CD4-positive, alpha-beta T cell treated with Interleukin-10 for 1 hour (primary cell): ENCODE data around the gene ZNF865.

Source experiments
- DNase-seq: peaks from one replicate; pipeline ENCODE4 v3.0.0-alpha.2; 2020

ZNF865 gene

DNA sequence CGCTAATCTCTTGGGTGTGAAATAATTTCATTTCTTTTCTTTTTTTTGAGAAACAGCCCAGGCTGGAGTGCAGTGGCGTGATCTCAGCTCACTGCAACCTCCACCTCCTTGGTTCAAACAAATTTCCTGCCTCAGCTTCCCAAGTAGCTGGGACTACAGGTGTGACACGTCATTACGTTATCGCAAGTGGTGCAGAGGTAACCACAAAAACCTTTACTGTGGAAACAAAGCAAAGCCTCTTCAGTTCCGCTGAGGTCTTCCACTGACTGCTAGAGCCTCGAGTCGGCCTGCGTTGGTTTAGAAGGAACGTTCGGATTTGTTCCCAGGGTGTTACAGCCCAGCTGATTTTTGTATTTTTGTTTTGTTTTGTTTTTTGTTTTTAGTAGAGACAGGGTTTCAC, 20.9 kb downstream of the ZNF865 start:
- peak; percentile 82 for DNase-seq

DNA sequence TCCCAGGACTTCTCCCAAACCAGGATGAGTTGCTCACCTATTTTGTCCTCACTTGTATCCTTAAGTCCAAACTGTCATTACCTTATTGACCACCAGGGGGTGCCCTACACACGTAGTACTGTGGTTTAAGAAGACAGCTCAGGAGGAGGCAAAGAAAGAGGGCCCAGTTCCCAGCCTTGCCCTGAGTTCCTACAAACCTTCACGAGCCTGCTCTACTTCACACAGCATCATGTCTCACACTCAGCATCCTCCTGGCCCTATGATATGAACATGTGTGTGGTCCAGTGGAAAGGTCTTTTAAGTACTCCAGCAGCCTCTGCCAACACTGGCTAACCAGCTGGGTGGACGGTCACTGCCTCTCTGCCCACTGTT, 27.0 kb downstream of the ZNF865 start:
- DNase-seq: peak; percentile 93

DNA sequence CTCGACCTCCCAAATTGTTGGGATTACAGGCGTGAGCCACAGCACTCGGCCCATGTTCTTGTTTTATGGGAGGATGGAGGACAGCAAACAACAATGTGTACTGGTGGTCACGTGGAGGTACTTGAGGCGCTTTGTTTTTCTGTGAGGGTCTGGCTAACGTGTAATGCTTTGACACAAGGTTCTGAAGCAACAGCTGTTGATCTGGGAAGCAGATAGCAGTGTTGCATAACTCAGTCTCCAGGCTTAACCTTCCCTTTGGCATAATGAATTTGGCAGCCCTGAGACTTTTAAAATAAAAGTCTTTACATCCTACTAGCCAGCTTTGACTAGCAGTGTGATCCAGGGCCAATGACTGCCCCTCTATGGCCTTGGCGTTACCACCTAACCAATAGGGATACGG, 28.4 kb downstream of the ZNF865 start:
- no peak for DNase-seq

DNA sequence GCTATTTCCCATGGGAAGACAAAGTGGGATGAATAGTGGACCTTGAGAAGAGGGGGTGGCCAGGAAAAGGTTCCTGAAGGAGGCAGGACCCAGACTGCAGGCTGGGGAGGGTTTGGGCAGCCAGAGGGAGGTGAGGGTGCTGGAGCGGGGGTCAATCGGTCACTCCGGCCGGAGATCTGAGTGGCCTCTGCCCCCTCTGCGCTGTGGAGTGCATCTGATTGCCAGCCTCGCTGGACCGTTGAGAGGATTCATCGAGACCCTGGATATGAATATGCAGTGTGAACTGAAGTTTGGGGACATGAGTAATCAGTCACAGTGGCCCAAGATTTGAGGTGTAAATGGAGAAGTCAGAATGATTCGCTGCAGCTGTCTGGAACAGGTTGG, 29.9 kb downstream of the ZNF865 start:
- peak; percentile 36 for DNase-seq

DNA sequence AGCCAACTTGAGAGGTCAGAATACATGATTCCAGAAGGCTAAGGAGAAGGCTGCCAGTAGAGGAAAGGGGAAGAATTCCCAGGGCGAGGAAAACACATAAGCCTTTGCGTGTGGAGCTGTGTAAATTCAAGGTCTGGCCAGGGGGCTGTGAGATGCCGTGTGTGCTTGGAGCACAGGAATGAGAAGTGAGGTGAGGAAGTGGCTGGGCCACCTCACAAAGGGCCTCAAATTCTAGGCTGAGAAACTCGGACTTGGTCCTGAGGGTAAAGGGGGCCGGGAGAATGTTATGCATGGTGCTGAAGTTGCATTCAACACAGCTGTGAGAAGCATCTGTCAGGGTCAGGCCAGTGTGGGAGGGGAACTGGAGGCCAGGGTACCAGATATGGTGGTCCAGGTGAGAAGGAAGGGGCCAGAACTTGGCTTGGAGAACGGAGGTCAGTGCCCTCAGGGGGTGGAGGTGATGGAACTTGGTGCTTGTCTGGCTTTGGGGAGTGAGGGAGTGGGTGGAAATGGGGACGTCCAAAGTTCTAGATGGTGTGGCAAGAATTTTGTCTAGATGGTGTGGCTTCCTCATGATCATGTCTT, 30.5 kb downstream of the ZNF865 start:
- DNase-seq: no peak

DNA sequence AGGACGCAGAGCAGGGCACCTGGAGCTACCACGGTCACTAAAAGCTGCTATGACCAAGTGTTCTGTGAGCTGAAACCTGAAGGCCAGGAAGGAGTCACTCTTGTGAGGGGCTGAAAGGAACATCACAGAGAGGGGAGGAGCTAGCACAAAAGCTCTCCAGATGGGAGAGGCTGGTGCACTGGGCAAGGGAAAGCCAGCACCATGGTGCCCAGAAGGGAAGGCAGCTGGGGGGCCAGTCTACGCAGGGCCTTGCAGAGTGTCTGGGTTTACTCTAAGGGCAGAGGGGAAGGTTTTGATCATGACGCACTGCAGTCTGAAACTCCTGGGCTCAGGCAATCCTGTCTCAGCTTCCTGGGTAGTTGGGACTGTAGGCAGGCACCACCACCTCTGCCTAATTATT, 31.3 kb downstream of the ZNF865 start:
- no peak for DNase-seq

DNA sequence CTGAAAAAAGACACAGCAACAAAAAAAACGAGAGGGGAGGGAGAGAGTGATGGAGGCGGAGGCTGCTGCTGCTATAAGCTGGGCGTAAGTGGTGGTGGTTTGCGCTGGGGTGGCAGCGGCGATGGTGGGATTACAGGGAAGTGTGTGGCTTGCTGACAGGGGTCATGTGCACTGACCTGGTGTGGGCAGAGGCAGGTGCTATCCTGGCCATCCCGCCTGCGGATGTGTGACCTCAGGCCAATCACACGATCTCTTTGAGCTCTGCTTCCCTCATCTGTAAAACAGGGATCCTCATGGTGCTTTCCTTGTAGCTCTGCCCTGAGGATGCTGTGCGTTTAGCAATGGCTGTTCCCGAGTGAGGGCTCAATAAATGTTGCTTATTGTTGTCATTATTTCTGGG, 32.1 kb downstream of the ZNF865 start:
- DNase-seq: no peak

DNA sequence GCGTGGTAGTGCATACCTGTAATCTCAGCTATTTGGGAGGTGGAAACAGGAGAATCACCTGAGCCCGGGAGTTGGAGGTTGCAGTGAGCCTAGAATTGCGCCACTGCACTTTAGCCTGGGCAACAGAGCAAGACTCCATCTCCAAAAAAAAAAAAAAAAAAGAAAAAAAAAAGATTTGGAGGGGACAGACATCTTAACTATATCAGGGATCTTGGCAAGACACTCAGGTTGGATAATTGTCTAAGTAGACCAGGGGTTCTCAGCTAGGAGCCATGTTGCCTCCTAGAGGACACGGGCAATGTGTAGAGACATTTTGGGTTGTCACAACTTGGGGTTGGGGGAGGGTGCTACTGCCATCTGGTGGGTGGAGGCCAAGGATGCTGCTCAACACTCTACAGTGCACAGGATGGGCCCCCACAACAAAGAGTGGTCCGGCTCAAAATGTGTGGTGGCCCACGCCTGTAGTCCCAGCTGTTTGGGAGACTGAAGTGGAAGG, 33.5 kb downstream of the ZNF865 start:
- peak; percentile 73 for DNase-seq

DNA sequence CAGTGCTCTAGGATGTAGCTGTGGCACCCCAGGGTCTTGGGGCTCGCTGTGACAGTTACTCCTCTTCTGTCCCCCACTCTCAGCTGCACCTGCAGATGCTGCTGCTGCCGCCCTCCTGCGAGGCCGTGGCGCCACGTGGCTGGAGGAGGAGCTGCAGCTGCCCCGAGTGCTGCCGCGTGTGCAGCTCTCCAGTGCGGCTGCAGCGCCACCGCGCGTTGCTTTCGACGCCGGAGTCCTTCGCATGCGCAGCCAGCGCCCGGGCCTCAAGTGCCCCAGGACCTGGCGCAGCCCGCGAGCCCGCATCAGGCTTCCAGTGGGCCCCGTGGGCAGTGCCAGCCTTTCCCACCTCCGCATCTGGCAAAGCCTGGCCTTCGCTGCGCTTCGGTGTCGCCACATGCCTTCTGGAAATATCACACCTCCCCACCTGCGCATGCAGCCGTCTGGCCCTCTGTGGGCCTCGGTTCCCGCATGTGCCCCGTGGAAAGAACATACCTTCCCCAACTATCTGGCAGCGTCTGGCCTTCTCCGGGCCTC, 34.7 kb downstream of the ZNF865 start:
- DNase-seq: peak; percentile 81

DNA sequence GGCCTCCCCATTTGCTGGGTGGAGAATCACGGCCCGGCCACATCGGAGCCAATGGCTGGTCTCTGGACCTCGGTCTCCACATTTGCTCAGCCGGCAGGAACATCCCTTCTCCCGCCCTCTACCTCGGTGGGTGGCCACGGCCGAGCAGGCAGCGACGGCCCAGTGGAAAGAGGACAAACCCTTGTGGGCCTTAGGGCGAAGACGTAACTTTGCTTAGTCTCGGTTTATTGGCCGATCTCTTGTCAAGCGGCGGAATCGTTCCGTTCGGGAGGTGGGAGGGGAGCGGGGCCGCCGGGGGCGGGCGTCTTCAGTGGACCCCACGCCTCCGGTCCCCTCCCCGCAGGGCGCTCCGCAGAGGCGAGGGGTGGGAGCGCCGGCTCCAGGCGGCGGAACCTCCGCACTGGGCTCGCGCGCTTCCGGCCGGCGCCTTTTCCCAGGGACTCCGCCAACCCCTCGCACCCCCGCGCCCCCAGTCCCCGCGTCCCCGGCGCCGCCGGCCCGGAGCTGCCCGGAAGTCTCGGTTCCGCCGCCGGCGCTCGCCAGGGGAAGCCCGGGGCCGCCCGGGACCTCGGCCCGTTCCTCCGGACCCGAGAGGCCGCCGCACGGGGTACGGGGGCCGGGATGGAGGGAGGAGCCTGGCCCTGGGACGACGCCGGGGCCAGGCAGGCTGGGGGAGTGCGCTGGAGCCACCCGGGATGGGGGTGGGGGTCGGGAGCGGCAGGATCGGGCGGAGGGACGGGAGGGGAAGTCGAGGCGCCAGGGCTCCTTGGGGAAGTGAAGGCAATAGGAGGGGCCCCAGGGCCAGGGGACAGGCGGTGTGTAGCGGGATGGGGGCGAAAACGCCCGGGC, 35.4 kb downstream of the ZNF865 start, which contains the start of gene ZNF580:
Gene ZNF580 (plus strand): TSS at position 426 of the 849 bp plus-strand sequence. CDS start 1,507 bp downstream, outside the sequence.
- DNase-seq: peak; percentile 69

DNA sequence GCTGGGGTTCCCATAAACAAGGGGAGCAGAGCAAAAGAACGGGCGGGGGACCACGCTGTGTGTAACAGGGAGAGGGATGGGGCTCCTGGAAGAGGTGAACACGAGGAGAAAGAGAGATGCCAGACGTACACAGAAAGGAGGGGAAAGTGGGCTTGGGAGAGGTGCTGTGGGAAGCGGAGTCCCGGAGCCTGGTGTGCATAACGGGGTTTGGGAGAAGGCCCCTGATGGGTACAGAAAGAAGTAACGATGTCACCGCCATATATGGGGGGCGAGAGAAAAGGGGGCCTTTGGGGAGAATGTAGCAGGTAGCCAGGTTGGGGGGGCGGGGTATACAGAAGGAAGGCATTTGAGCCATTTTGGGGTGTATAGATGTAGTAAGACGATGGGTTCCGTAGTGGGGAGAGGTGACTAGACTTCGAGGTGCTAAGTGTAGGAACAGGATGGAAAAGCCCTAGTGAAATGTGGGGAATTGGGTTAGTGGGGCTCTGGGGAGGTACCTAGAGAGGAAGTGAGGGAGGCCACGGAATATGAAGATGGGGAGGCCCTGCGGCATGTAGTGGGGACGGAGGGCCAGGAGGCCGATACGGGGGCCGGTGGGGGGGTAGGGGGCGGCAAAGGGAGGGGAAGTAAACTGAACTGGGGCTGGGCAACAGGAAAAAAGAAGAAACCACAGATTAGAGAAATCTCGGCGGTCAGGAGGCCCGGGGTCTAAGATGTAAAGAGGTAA, 36.1 kb downstream of the ZNF865 start:
- DNase-seq: peak; percentile 49

DNA sequence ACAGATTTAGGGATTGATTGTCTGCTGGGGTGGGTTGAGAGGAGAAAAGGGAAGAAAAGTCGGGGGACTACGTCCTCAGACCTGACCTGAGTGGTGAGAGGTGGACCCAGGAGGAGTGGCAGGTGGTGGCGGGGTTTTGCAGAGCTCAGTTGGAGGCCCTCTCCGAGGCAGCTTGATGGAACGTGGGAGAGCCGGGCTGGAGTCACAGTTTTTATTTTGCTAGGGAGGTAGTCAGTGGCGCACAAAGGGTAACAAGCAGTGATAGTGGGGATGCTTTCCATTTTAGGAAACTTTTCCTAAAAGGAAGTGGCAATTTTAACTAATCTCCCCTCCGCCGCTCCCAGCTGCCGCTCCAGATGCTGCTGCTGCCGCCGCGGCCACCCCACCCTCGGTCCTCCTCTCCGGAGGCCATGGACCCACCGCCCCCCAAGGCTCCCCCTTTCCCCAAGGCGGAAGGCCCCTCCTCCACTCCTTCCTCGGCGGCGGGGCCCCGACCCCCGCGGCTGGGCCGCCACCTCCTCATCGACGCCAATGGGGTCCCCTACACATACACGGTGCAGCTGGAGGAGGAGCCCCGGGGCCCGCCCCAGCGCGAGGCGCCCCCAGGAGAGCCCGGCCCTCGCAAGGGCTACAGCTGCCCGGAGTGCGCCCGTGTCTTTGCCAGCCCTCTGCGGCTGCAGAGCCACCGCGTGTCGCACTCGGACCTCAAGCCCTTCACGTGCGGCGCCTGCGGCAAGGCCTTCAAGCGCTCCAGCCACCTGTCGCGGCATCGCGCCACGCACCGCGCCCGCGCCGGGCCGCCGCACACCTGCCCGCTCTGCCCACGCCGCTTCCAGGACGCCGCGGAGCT, 36.9 kb downstream of the ZNF865 start:
- DNase-seq: peak; percentile 21

DNA sequence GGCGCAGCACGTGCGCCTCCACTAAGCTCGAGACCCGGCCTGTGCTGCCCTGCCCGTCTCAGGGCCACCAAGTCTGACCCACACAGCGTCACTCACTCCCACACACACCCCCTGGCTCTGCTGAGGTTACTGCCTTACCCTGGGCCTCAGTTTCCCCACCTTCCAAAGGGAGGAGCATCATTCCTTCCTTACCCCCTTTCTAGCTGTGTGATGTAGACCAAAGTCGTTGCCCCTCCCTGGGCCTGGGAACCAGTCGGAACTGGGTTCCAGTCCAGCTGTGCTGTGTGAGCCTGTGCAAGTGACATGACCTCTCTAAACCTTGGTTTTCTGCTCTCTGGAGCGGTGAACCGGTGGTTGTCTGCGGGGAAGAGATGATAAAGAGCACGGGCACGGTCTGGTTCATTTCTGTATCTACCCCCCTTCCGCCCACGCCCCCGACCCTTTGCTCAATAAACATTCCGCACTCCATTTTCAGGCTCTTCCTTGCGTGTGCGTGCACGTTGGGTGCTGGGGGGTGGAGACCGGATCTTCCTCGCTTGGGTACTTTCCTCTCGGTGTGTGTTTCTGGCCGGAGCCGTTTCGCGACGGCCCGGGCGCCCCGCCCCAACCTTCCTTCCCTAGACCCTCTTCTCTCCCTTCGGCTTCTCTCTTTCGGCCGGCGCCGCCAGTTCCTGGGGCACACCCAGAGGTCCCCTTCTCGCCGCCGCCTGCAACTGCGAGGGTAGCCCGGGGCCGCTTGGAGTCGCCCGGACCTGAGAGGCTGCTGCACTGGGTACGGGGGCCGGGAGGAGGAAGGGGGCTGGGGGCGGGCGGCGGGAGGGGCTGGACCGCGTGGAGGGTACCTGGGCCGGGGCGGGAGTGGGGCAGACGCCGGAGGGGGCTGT, 37.8 kb downstream of the ZNF865 start, which contains the start of gene ZNF581:
Gene ZNF581 (plus strand): TSS at position 647 of the 884 bp plus-strand sequence. CDS start 923 bp downstream, outside the sequence.
- peak; percentile 84 for DNase-seq

DNA sequence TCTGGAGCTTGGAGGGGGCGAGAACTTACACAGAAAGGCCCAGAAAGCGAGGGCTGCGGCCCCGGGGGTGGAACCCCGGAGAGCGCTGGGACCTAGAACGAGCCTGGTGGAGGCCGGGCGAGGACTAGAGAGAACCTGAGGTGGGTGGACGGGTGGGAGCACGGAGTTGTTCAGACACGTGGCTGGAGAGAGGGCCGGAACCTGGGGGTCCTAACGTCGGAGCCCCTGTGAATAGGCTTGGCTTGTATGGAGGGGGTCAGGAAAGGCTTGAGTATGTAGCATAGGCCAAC, 38.4 kb downstream of the ZNF865 start:
- DNase-seq: no peak

DNA sequence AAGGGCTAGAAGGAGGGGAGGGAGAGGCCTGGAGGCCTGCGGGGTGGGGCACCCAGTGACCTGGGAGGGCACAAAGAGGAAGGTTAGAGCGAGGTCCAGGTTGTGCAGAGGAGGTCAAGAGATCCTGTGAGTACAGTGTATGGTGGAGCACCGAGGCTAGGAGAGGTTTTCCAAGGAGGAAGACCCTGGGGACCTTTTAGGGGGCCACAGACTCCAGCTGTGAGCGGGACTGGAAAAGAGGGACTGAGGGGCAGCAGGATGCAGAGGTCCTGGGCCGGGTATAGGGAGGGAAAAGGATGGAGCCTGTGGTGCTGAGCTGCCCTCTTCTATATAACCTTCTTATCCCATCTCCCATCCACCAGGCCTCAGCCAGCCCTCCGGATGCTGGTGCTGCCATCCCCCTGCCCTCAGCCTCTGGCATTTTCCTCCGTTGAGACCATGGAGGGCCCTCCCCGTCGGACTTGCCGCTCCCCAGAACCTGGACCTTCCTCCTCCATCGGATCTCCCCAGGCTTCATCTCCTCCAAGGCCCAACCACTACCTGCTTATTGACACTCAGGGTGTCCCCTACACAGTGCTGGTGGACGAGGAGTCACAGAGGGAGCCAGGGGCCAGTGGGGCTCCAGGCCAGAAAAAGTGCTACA, 38.9 kb downstream of the ZNF865 start:
- no peak for DNase-seq

DNA sequence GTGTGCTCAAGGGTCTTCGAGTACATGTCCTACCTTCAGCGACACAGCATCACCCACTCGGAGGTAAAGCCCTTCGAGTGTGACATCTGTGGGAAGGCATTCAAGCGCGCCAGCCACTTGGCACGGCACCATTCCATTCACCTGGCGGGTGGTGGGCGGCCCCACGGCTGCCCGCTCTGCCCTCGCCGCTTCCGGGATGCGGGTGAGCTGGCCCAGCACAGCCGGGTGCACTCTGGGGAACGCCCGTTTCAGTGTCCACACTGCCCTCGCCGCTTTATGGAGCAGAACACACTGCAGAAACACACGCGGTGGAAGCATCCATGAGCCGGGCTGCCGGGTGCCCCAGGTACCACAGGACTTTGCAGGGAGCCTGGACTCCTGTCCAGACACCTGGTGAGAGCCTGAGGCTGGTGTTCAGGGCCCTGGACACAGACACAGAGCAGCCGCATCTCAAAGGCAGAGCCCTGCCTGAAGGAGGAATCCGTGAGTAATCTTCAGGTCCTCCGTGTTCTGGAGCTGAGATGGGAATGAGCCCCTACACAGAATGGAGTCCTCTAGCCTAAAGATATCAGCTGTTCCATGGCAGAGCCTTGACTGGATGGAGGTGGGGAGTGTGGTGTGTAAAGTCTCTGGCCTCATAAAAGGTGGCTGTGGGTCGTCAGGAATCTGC, 39.5 kb downstream of the ZNF865 start:
- no peak for DNase-seq

DNA sequence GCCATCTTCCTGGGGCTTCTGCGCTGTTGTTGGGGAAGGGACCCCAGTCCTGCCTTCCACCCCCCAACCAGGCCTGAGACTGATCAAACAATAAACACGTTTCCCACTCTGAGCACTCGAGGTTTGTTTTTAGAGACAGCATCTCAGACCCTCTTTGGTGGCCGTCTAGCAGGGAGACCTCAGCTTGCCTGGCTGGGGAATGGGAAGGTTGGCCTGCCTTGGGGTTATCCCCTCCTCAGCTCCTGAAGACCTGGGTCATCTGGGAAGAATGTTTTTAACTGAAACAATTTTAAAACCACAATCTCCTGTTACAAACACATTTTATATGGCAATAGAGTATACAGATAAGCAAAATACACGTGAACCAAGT, 40.0 kb downstream of the ZNF865 start:
- DNase-seq: no peak

DNA sequence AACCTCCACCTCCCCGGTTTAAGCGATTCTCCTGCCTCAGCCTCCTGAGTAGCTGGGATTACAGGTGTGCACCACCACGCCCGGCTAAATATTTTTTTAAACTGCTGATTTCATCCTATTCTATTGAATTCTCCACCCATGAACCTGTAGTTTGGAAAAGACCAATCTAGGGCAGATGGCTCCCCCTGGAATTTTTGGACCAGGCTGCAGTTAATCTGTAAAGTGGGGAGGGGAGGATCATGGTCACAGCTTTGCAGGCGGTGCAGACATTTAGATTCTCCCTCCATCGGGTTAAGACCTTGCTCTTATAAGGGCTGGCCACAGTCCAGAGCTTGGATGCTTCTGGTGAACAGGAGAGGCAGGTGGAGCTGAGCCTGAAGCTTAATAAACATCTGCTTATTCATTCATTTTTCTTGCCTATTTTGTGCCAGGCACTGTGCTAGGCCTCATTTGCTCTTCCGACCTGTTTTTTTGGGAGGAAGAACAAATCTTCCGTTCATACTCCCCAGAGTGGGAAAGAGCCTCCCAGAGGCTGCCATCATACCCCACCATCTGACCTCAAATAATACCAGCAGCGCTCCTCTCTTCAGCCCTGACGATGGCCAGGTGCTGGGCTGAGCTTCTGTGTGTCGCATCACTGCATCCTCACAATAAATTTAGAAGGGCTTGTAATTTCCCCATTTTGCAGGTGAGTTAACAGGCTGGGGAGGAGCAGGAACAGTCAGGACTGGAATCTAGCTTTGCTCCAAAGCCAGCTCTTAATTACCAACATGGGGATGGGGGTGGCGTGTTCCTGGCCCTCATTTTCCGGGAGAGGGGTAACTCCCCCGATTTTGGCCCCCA, 41.7 kb downstream of the ZNF865 start:
- no peak for DNase-seq
